GM18526 (cell line): ENCODE data around the gene F12.
A peak's percentile ranks its signal among the peaks of the same experiment; 100 is the strongest.

Experiments used
- POLR2A ChIP-seq: IDR thresholded peaks from 3 replicates; pipeline ENCODE4 v1.6.1; 2011; ENCODE audit not compliant: insufficient read length; ENCODE audit errors: extremely low read depth

F12 gene

DNA sequence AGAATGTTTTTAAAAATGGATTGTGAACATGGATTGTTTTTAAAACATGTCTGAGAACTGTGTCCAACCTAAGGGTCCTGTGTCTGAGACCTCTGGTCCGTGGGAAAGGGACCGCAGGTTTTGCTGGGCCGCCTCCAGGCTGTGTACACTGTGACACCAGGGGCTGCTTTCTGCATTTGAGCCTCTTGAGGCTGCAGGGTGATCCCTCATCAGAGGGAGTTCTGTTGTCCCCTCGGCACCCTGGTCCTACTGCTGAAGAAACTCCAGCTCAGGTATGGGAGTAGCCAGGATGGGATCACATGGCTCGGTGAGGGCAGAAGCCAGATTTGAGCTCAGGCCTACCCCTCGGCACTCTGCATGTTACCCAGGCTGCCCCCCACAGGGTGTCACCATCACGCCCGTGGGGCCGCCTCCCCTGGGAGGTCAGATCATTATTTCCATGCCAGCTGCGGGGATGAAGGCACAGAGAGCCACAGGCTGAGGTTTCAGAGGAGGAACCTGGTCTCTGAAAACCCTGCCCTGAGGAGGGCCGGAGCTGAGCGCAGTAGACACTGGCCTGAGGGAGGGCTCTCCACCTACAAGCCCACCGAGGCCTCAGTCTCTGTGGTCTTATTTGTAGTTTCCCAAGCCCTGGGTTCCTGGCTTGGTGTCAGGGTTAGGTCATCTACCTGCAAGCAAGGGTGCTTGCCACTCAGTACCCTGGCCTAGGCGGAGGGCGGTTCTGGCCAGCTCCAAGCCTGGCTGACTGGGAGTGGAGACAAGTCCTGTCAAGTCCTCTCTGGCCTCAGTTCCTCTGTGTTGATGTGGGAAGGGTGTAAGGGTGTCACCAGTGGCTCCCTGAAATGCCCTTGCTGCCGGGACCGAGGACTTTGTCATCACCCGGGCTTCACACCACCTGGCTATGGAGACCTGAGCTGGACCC is 40.0 kb upstream of the F12 start:
- TF ChIP-seq POLR2A: no peak

DNA sequence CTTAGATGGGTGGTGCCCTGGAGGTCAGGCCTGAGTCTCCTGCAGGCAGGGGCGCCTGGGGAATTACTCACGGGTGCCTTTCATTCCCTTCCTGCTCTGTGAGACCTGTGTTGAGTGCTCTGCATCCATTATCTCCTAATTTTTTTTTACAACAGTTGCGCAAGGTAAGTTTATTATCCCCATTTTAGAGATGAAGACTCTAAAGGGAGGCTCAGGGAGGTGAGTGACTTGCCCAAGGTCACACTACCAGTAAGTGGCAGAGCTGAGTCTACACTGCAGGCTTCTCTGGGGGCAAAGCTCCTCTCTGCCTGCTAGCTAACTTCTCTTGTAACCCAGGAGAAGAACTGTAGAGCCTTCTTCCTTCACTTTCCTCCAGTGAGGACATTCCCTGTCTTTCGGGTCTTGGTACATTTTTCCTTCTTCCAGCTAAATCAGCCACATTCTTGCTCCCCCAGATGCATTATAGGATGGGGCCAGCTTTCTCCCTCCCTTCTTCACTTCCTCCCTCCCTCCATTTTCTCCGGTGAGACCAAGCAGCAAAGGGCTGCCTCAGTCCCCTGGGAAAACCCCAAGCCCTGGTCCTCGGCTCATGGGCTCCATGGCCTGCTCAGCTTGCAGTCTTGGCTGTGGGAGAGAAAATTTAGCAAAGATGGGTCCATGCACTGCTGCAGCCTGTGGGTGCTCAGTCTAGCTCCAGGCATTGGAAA is 39.0 kb upstream of the F12 start:
- no peak for TF ChIP-seq POLR2A

DNA sequence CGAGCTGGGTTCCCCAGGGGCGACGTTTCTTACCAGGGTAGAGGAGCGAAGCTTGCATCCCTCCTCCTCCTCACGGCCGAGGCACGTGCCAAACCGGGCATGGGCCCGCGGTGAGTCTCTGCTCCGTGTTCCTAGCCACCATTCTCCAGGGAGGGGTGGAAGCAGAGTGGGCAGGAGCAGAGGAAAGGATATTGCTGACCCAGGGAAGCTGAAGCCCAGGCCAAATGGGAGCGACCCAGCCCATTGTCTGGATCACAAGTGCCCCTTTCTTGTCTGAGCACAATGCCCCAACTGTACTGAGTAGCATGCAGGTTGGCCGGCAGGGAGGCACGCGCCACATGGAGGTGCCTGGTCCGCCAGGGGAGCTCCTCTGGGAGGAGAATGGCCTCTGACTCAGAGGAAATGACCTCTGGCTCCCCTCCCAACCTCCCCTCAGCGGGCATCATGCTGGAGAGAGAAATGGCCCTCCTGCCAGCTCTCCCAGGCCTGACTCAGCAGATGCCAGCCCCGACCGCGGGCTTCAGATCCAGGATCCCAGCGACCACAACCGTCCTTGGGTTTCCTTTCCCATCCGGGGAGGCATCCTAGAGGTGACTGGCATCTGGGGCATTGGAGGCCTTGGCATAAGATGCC is 38.4 kb upstream of the F12 start:
- TF ChIP-seq POLR2A: no peak

DNA sequence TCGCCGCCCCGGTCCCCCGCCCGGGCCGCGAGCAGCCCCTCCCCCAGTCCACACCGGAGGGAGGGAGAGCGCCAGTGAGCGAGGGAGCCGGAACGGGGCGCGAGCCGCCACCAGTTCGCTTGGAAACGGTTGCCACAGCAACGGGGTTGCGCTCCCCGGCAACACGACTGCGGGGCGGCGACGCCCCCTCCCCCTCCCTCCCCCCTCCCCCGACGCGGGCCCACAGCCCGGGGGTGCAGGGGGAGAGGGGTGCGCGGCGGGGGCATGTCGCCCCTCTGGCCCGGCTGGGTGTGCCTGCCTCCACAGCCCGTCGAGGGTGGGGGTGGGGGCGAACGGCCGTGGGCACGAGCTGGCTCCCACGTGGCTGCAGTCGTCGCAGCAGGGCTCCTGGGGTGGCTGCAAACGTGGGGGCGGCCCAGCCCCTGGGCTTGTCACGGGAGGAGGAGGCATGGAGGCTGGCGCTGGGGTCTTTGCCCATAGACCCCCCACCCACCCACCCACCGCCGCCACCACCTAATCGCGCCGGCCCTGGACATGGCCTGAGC is 37.8 kb upstream of the F12 start:
- TF ChIP-seq POLR2A: no peak

DNA sequence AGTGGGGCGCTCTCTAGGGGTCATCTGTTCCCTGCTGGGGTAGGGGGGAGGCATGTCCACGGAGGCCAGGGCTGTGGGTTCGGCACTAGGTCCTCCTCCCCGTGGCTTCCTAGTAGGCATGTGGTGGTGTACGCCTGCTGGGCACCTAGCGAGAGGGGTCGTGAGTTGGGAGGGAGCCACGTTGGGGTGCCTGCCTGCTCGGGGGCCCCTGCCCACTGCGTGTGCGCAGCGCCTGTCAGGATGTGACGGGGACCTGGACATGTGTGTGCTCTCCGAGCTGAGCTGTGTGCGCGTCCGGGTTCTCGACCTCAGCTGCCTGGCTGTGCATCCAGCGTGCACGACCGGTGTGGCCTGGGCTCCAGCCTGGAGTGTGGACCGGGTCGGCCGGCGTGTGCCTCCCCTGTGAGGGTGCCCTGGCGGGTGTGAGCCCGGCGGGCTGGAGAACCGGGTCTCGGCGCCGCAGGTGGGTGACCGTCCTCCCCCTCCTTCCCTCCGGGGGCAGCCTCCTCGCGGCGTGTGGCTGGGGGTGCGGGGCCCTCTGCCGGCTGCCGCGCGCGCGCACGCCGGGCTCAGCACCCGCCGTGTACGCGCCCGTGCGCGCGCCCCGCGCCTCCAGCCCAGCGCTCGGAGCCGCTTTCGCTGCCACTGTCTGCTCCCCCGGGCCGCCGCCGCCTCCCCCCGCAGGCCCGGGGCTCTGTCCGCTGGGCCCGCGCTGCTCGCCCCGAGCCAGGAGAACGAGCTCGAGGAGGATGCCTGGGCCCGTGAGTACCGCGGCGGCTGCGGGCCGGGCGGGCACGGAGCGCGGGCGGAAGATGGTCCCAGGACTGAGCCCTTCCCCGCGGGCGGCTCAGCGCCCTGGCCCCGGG is 37.1 kb upstream of the F12 start, which contains the start of gene PRR7:
PRR7 (plus strand) TSS at position 615 of the 866 bp plus-strand sequence. CDS start 8,254 bp downstream, outside the sequence.
- peak; percentile 59 for TF ChIP-seq POLR2A

DNA sequence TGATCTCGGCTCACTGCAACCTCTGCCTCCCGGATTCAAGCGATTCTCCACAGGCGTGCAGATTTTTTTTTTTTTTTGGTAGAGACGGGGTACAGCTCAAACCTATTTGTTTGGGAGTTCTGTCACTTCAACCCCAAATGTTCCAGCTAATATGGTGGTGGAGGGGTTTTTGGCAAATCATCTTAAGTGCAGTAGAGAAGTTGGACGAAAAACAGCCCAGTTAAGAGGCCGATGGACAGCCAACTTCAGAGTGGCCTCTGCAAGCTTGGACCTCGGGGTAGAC is 36.5 kb upstream of the F12 start:
- no peak for TF ChIP-seq POLR2A

DNA sequence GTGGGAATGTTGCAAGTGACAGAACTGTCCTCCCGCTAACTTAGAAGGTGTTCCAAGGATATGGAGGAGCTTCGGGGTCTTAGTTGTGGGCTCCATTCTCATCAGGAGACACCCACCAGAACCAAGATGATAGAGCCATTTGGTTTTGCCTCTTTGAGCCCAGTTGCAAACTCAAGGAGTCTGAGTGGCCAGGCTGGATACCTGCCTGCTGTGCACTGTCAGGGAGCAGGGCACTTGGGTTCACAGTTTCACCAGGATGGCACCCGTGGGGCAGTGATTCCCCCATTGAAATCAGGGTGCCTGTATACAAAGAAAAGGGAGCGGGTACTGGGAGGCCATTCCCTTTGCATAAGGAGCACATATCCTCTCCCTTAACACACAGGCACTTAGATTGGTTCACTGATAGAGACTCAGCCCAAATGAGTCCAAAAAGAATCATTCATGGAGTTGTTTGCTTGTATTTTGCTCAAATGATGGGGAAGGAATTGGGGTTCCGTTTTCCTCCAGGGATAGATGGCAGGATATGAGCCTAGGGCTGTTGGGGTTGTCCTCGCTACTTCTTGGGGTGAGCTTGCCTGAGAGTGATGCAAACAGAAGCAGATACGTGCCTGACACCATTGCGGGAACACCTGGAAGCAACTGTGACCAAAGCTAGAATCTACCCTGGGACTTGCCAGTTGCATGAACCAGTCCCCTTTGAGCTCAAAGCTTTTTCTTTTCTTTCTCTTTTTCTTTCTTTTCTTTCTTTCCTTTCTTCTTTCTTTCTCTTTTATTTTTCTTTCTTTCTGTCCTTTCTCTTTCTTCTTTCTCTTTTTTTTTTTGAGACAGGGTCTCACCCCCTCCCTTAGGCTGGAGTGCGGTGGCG is 35.9 kb upstream of the F12 start:
- no peak for TF ChIP-seq POLR2A

DNA sequence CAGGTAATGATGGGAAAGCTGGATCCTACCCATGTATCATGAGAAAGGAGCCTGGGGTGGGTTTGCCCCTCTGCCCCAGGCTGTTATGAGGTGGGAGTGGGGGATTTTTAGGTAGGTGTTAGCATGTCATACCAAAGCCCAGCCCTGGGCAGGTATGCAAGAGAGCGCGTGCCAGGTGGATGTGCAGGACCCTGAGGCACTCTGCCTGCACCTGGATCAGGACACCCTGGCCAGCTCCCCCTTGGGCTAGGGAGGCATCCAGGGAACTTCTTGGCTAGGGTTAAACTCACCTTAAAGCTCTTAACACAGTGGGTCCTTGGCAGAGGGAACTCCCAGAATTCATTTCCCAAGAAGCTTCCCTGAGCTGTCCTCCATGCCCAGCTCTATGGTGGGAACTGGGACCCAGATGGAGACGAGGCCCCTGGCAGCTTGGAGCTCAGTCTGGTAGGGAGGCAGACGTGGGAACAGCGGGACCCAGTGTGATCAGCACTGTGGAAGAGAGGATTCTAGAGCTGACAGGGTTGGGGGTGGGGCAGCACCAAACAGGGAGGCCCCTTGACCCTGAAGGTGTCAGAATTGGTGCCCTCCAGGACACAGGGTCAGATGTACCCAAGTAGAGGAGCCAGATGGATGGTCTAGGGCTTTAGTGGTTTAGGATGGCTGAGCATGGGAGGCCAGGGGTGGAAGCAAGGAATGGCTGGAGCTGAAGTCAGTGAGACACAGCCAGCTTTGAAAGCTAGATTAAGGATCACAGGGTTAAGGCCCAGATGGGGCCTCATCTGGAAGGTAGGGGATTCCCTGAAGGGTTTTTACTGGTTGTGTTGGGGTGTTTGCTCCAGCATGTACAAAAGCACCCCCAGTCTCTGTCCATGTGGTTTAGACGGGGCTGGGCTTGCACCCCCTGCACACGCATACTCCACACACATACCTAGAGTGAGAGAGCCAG is 35.0 kb upstream of the F12 start:
- peak; percentile 42 for TF ChIP-seq POLR2A

DNA sequence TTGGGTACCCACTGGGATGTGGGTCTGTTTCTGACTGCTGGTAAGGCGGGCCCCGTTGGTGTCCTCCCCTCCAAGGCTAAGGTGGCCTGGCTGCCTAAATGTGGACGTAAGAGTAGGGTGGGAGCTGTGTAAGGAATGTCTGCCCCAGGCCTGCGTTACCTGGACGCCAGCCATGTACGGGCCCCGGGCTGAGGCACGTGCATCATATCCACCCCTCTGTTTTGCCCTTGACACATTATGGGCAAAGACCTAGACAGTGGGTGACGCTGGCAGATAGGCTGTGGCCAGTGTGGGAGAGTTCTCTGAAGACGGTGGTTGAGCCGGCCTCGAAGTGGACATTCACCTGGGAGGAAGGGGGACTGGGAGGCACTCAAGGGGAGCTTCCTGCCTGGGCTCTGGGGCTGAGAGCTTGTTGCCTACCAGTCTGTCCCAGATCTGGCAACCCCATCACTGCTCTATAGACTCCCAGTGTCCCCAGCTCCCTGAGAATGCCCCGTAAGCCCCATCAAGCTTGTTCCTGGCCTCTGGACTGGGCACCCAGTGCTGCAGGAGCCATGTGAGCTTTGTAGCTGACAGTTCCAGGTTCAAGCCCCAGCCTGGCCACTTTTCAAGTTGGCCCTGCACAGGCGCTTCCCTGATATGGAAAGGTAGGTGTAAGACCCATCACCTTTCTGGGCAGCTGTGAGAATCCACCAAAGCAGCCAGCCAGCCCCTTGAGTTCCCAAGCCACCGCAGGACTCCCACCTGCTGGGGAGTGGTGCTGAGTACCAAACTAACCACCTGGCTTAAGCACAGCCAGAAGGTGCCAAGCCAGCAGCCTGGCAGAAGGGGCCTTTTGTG is 34.0 kb upstream of the F12 start:
- no peak for TF ChIP-seq POLR2A

DNA sequence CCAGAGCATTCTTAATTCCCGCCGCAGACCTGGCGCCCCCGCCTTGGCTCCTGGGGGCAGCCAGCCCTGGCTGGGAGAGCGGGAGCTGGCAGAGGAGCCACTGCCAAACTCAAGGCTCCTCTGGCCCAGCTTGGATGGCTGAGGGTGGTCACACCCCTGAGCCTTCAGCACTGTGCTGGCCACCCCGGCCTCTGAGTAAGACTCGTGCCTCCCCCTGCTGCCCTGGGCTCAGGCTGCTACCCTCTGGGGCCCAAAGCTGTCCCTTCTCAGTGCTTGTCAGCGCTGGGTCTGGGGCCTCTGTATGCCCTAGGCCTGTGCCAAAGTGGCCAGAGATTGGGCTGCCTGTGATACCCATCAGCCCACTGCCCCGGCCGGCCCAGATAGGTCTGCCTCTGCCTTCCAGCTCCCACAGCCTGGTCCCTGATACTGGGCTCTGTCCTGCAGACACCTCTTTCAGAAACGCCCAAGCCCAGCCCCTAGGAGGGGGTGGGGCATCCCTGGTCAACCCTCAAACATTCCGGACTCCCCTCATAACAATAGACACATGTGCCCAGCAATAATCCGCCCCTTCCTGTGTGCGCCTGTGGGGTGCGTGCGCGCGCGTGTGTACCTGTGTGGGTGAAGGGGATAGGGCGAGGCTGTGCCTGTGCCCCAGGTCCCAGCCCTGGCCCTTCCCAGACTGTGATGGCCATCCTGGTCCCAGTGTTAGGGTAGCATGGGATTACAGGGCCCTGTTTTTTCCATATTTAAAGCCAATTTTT is 32.9 kb upstream of the F12 start:
- no peak for TF ChIP-seq POLR2A
